SK-N-SH treated with all-trans-retinoic acid at 6 μM for 48 hours (cell line): ENCODE data around the gene GPRC5B.

Experiments used
- ATAC-seq: fragments of 200-7000 bp; cut with Tn5 transposase; 3 replicates; pipeline ENCODE4 v1.9.1; 2020; ENCODE audit warnings: mild to moderate bottlenecking, moderate library complexity
- BACH2 ChIP-seq: fragments of 250-450 bp; sonication (Bioruptor Pico); IDR thresholded peaks from 2 replicates; pipeline ENCODE4 v1.9.0; 2021; ENCODE audit warnings: mild to moderate bottlenecking, borderline replicate concordance
- CSDC2 ChIP-seq: fragments of 250-450 bp; sonication (Bioruptor Pico); IDR thresholded peaks from 2 replicates; pipeline ENCODE4 v1.5.0; 2020; ENCODE audit warnings: mild to moderate bottlenecking, moderate library complexity
- ESRRG ChIP-seq: fragments of 250-450 bp; sonication (Bioruptor Pico); IDR thresholded peaks from 2 replicates; pipeline ENCODE4 v1.6.1; 2021; ENCODE audit warnings: mild to moderate bottlenecking
- GLIS3 ChIP-seq: fragments of 250-450 bp; sonication (Bioruptor Pico); IDR thresholded peaks from 2 replicates; pipeline ENCODE4 v1.5.0; 2020; ENCODE audit warnings: mild to moderate bottlenecking, moderate library complexity
- ISL1 ChIP-seq: fragments of 250-450 bp; sonication (Bioruptor Pico); IDR thresholded peaks from 2 replicates; pipeline ENCODE4 v2.1.2; 2022; ENCODE audit warnings: mild to moderate bottlenecking, moderate library complexity
- OSR1 ChIP-seq: fragments of 250-450 bp; sonication (Bioruptor Pico); IDR thresholded peaks from 2 replicates; pipeline ENCODE4 v1.8.0; 2022; ENCODE audit warnings: moderate library complexity, mild to moderate bottlenecking, inconsistent platforms
- RARB ChIP-seq: fragments of 250-450 bp; sonication (Bioruptor Pico); IDR thresholded peaks from 2 replicates; pipeline ENCODE4 v1.8.0; 2021; ENCODE audit warnings: mild to moderate bottlenecking, moderate library complexity
- TCF4 ChIP-seq: fragments of 250-450 bp; sonication (Bioruptor Pico); IDR thresholded peaks from 2 replicates; pipeline ENCODE4 v1.8.0; 2021; ENCODE audit warnings: mild to moderate bottlenecking, moderate library complexity, borderline replicate concordance
- TOX ChIP-seq: fragments of 250-450 bp; sonication (Bioruptor Pico); IDR thresholded peaks from 2 replicates; pipeline ENCODE4 v1.8.0; 2021; ENCODE audit warnings: mild to moderate bottlenecking, moderate library complexity, borderline replicate concordance
- ZC3H10 ChIP-seq: fragments of 250-450 bp; sonication (Bioruptor Pico); IDR thresholded peaks from 2 replicates; pipeline ENCODE4 v1.5.1; 2021; ENCODE audit warnings: mild to moderate bottlenecking, moderate library complexity
- ZFP30 ChIP-seq: fragments of 450-650 bp; formaldehyde crosslinking; IDR thresholded peaks from 2 replicates; pipeline ENCODE4 v1.5.0; 2022; ENCODE audit warnings: mild to moderate bottlenecking, moderate library complexity
- ZNF565 ChIP-seq: fragments of 450-650 bp; formaldehyde crosslinking; conservative IDR thresholded peaks from 2 replicates; pipeline ENCODE4 v1.5.0; 2020; ENCODE audit warnings: low read depth, mild to moderate bottlenecking, moderate library complexity
- ZNF70 ChIP-seq: fragments of 450-650 bp; formaldehyde crosslinking; IDR thresholded peaks from 2 replicates; pipeline ENCODE4 v1.5.0; 2020; ENCODE audit warnings: mild to moderate bottlenecking, moderate library complexity
- ZNF8 ChIP-seq: fragments of 450-650 bp; formaldehyde crosslinking; IDR thresholded peaks from 2 replicates; pipeline ENCODE4 v1.5.0; 2020; ENCODE audit warnings: mild to moderate bottlenecking, moderate library complexity
- TF ChIP-seq, protein P1 (sequence below): fragments of 250-450 bp; sonication (Bioruptor Pico); IDR thresholded peaks from 2 replicates; pipeline ENCODE4 v1.5.0; 2020; ENCODE audit warnings: mild to moderate bottlenecking, moderate library complexity
- TF ChIP-seq, protein P2 (sequence below): fragments of 250-450 bp; sonication (Bioruptor Pico); IDR thresholded peaks from 2 replicates; pipeline ENCODE4 v1.5.1; 2021; ENCODE audit warnings: mild to moderate bottlenecking, moderate library complexity
- TF ChIP-seq, protein P3 (sequence below): fragments of 250-450 bp; sonication (Bioruptor Pico); IDR thresholded peaks from 2 replicates; pipeline ENCODE4 v1.8.0; 2021; ENCODE audit warnings: low read depth, mild to moderate bottlenecking, moderate library complexity, borderline replicate concordance

GPRC5B gene

DNA sequence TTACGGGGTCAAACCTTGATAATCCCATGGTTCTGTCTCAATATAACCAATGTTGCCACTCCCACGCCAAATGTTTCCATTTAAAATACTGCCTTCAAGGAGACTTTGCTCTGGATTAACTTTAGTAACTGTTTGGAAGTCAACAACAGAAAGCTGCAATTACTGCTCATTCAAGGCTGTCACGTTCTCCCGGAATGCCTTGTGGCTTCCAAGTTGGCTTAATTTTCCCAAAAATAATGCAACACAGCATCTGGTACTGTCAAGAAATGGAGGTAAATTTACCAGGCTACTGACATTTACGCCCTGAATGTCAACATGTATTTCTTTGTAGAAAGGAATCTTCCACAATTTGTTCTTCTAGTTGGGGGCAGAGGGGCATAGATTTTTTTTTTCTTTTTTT, 38.2 kb downstream of the GPRC5B start:
- TF ChIP-seq ZFP30 (CRISPR knock-in tag) = no peak
- no peak for TF ChIP-seq ZC3H10
- no peak for TF ChIP-seq BACH2 (CRISPR knock-in tag)
- no peak for TF ChIP-seq ZNF8 (CRISPR knock-in tag)
- no peak for TF ChIP-seq ESRRG (CRISPR knock-in tag)
- no peak for TF ChIP-seq RARB (CRISPR knock-in tag)
- TF ChIP-seq, protein P1, sequence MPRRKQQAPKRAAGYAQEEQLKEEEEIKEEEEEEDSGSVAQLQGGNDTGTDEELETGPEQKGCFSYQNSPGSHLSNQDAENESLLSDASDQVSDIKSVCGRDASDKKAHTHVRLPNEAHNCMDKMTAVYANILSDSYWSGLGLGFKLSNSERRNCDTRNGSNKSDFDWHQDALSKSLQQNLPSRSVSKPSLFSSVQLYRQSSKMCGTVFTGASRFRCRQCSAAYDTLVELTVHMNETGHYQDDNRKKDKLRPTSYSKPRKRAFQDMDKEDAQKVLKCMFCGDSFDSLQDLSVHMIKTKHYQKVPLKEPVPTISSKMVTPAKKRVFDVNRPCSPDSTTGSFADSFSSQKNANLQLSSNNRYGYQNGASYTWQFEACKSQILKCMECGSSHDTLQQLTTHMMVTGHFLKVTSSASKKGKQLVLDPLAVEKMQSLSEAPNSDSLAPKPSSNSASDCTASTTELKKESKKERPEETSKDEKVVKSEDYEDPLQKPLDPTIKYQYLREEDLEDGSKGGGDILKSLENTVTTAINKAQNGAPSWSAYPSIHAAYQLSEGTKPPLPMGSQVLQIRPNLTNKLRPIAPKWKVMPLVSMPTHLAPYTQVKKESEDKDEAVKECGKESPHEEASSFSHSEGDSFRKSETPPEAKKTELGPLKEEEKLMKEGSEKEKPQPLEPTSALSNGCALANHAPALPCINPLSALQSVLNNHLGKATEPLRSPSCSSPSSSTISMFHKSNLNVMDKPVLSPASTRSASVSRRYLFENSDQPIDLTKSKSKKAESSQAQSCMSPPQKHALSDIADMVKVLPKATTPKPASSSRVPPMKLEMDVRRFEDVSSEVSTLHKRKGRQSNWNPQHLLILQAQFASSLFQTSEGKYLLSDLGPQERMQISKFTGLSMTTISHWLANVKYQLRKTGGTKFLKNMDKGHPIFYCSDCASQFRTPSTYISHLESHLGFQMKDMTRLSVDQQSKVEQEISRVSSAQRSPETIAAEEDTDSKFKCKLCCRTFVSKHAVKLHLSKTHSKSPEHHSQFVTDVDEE = no peak
- TF ChIP-seq TOX (CRISPR knock-in tag) = no peak
- TF ChIP-seq, protein P2, sequence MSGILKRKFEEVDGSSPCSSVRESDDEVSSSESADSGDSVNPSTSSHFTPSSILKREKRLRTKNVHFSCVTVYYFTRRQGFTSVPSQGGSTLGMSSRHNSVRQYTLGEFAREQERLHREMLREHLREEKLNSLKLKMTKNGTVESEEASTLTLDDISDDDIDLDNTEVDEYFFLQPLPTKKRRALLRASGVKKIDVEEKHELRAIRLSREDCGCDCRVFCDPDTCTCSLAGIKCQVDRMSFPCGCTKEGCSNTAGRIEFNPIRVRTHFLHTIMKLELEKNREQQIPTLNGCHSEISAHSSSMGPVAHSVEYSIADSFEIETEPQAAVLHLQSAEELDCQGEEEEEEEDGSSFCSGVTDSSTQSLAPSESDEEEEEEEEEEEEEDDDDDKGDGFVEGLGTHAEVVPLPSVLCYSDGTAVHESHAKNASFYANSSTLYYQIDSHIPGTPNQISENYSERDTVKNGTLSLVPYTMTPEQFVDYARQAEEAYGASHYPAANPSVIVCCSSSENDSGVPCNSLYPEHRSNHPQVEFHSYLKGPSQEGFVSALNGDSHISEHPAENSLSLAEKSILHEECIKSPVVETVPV (CRISPR knock-in tag) = no peak
- no peak for TF ChIP-seq ZNF565 (CRISPR knock-in tag)
- no peak for TF ChIP-seq TCF4 (CRISPR knock-in tag)
- no peak for ATAC-seq

DNA sequence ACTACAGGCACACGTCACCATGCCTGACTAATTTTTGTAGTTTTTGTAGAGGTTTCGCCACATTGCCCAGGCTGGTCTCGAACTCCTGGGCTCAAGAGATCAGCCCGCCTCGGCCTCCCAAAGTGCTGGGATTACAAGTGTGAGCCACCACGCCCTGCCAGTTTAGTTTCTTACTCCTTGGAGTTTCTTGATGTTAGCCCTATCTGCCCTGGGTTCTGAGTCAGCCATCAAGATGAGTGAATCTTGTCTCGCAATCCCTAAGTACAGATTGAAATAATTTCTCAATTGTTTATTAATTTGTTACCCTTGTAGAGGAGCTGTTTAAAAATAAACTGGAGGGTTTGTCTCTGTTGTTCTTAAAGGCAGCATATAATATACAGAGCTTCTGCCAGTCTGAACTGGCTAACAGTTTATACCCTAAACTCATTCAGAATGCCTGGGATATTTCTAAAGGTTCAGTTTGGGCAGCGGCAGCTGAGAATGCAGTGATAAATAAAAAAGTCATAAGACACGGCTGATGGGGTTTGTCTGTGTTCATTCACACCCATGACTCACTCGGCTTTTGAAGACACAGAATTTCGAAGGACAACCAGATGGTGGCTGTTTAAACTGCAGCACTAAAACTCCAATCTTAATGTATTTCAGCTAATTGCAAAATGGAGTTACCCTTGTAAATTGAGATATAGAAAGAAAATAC, 39.6 kb downstream of the GPRC5B start:
- ATAC-seq = peak; percentile 81
- no peak for TF ChIP-seq ZNF70
- TF ChIP-seq ISL1 = peak; percentile 50
- TF ChIP-seq, all 23 proteins: peak for 1

DNA sequence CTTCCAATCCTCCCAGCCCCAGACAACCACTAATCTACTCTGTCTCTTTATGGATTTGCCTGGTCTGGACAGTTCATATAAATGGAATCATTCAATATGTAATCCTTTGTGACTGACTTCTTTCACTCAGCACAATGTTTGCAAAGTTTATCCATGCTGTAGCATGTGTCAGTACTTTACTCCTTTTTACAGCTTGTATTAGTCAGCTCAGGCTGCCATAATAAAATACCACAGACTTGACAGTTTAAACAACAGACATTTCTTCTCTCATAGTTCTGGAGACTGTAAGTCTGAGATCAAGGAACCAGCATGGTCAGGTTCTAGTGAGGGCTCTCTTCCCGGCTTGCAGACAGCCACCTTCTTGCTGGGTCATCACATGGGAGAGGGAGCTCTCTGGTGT, 41.3 kb downstream of the GPRC5B start:
- no peak for ATAC-seq

DNA sequence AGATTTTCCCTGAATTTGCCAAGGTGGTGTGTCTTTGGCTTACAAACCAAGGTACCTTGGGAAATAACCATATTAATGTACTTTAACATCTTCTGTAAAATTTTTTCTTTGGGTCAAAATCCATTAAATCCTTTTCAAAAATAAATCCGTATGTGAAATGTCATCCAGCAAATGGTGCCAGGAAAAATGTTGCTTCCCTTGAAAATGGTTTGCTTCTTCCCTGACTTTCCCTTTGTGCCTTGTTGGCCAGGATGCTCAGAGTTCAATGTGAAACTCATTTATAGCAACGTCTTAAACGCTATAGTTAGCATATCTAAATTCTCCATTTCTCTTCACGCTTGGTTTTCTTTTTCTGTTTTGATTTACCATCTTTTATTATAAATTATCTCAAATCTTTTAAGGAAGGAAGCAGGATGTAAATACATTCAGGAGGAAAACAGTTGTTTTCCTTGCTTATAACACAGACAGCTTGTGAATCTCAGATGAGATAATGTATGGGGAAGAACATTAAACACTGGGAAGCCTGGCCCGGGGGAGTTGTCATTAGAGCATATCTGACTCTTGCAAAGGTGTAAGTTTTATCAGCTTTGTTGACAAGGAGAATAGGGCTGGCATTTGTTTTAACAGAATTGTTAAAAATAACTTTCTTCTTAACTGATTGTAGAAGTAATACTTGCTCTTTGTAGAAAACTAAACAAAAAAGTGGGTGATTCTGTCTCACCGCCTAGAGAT, 42.1 kb downstream of the GPRC5B start:
- no peak for ATAC-seq
- TF ChIP-seq ZC3H10 (no peak), ESRRG (CRISPR knock-in tag) (no peak)

More for the DNA sequence above, 41.3 kb downstream of the GPRC5B start:
- TF ChIP-seq ESRRG (CRISPR knock-in tag) (no peak), BACH2 (CRISPR knock-in tag) (no peak), OSR1 (CRISPR knock-in tag) (no peak), TCF4 (CRISPR knock-in tag) (no peak), ZC3H10 (no peak)
- TF ChIP-seq, protein P1 = no peak
- TF ChIP-seq, all 23 proteins: peak for 0

DNA sequence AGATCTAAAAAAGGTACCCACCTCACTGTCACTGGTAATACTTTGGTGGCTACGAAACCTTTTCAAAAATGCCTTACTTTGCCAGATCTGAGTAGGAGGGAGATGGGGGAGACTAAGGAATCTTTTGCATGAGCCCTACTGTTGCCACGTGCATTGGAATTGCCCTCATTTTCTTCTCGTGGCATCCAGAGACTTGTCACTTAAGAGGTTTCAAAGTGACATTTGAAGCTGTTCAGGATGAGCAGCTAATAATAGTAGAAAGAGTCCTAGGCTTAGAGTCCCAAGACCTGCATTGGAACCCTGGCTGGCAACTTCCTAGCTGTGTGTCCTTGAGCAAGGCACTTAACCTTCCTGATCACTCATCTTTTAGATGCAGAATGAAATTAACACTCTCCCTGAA, 43.5 kb downstream of the GPRC5B start:
- ATAC-seq = no peak

More for the DNA sequence above, 43.5 kb downstream of the GPRC5B start:
- no peak for TF ChIP-seq GLIS3 (CRISPR knock-in tag)
- no peak for TF ChIP-seq RARB (CRISPR knock-in tag)
- TF ChIP-seq, protein P3, sequence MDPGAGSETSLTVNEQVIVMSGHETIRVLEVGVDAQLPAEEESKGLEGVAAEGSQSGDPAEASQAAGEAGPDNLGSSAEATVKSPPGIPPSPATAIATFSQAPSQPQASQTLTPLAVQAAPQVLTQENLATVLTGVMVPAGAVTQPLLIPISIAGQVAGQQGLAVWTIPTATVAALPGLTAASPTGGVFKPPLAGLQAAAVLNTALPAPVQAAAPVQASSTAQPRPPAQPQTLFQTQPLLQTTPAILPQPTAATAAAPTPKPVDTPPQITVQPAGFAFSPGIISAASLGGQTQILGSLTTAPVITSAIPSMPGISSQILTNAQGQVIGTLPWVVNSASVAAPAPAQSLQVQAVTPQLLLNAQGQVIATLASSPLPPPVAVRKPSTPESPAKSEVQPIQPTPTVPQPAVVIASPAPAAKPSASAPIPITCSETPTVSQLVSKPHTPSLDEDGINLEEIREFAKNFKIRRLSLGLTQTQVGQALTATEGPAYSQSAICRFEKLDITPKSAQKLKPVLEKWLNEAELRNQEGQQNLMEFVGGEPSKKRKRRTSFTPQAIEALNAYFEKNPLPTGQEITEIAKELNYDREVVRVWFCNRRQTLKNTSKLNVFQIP (CRISPR knock-in tag) = no peak
- TF ChIP-seq CSDC2 = no peak
